Measurements from ENCODE around the gene OR2F2.
A peak's percentile ranks its signal among the peaks of the same experiment; 100 is the strongest.

Gene OR2F2

GRCh38 chr7:143934526-143935325 is at the start of gene OR2F2:
Gene OR2F2, plus strand, starts transcription at chr7:143935233. Its CDS starts 0 bp downstream, at chr7:143935233.
- no peak for DNase-seq (ENCODE audit: low read depth)

GRCh38 chr7:143885951-143886350 is 49.1 kb upstream of the OR2F2 start:
- no peak for DNase-seq (ENCODE audit: low read depth)

- no peak for DNase-seq (ENCODE audit: low read depth)
Observed at GRCh38 chr7:143886826-143887477, 48.1 kb upstream of the OR2F2 start.

- DNase-seq (ENCODE audit: low read depth) = no peak
Observed at GRCh38 chr7:143889068-143889467, 46.0 kb upstream of the OR2F2 start.

GRCh38 chr7:143890558-143890957 is 44.5 kb upstream of the OR2F2 start:
- DNase-seq (ENCODE audit: low read depth) = no peak

- DNase-seq (ENCODE audit: low read depth) = no peak
Observed at GRCh38 chr7:143891457-143891856, 43.6 kb upstream of the OR2F2 start.

- no peak for DNase-seq (ENCODE audit: low read depth)
Observed at GRCh38 chr7:143892527-143893300, 42.3 kb upstream of the OR2F2 start.

- DNase-seq (ENCODE audit: low read depth) = no peak
Observed at GRCh38 chr7:143896667-143897066, 38.4 kb upstream of the OR2F2 start.

GRCh38 chr7:143898810-143899209 is 36.2 kb upstream of the OR2F2 start:
- DNase-seq (ENCODE audit: low read depth) = no peak

GRCh38 chr7:143900230-143900766 is 34.7 kb upstream of the OR2F2 start:
- no peak for DNase-seq (ENCODE audit: low read depth)

GRCh38 chr7:143901332-143901667 is 33.7 kb upstream of the OR2F2 start:
- DNase-seq (ENCODE audit: low read depth) = no peak

- peak; percentile 90 for DNase-seq (ENCODE audit: low read depth)
Observed at GRCh38 chr7:143901668-143902331, 33.2 kb upstream of the OR2F2 start, which contains the start of gene TCAF1. Gene TCAF1, minus strand, starts transcription at chr7:143902176. Its CDS starts 25,568 bp downstream, at chr7:143876608.

- DNase-seq (ENCODE audit: low read depth) = no peak
Observed at GRCh38 chr7:143902332-143902899, 32.6 kb upstream of the OR2F2 start.

GRCh38 chr7:143905509-143905908 is 29.5 kb upstream of the OR2F2 start:
- no peak for DNase-seq (ENCODE audit: low read depth)

- DNase-seq (ENCODE audit: low read depth) = no peak
Observed at GRCh38 chr7:143906151-143906550, 28.9 kb upstream of the OR2F2 start.

- DNase-seq (ENCODE audit: low read depth) = no peak
Observed at GRCh38 chr7:143906895-143907294, 28.1 kb upstream of the OR2F2 start.

- no peak for DNase-seq (ENCODE audit: low read depth)
Observed at GRCh38 chr7:143908120-143908519, 26.9 kb upstream of the OR2F2 start.

GRCh38 chr7:143909863-143910262 is 25.2 kb upstream of the OR2F2 start:
- no peak for DNase-seq (ENCODE audit: low read depth)

- DNase-seq (ENCODE audit: low read depth) = no peak
Observed at GRCh38 chr7:143910473-143911248, 24.4 kb upstream of the OR2F2 start.

- DNase-seq (ENCODE audit: low read depth) = no peak
Observed at GRCh38 chr7:143913945-143914615, 21.0 kb upstream of the OR2F2 start.

All from fibroblast of the conjunctiva (primary cell).